H1 (cell line): ENCODE results near the gene CDKN2AIP. TPM values are rescaled to one million over a fixed set of nuclear protein-coding genes. Genes with fewer than 3 reads are reported as not detected.

Experiments used
- BCL11A ChIP-seq, 2 experiments: IDR thresholded peaks; one replicate each; pipeline ENCODE4 v1.6.1; 2011; ENCODE audit warnings: low read depth in 2 of 2, low read length in 2 of 2, mild to moderate bottlenecking in 2 of 2
- CBX8 ChIP-seq: fragments of 300-800, 300-1000 bp; sonication (generic); IDR thresholded peaks from 2 replicates; pipeline ENCODE4 v1.7.1; 2016; ENCODE audit warnings: low read depth, low read length, borderline replicate concordance
- CHD7 ChIP-seq: fragments of 300-600 bp; sonication (generic); IDR thresholded peaks from 2 replicates; pipeline ENCODE4 v1.7.1; 2012; ENCODE audit warnings: low read length, moderate library complexity, mild to moderate bottlenecking, inconsistent platforms; ENCODE audit not compliant: insufficient replicate concordance
- MAFK ChIP-seq: IDR thresholded peaks from 2 replicates; pipeline ENCODE4 v1.6.1; 2012; ENCODE audit warnings: low read depth, mild to moderate bottlenecking, improper control_type of control experiment, low read length
- RFX5 ChIP-seq: IDR thresholded peaks from 2 replicates; pipeline ENCODE4 v1.6.1; 2011; ENCODE audit warnings: low read depth, low read length, improper control_type of control experiment, borderline replicate concordance
- RNF2 ChIP-seq: fragments of 200-900, 300-1000 bp; sonication (generic); IDR thresholded peaks from 2 replicates; pipeline ENCODE4 v1.7.1; 2016; ENCODE audit warnings: borderline replicate concordance, low read depth, mild to moderate bottlenecking, antibody characterized with exemption, low read length; ENCODE audit not compliant: poor library complexity, severe bottlenecking; ENCODE audit errors: missing control alignments
- SIN3A ChIP-seq, 2 experiments: IDR thresholded peaks in 1 of 2; conservative IDR thresholded peaks in 1 of 2; 2 replicates each; pipeline ENCODE4 v1.6.1; 2011 to 2012; ENCODE audit warnings: low read length in 2 of 2, improper control_type of control experiment in 1 of 2, low read depth in 1 of 2, mild to moderate bottlenecking in 1 of 2
- USF2 ChIP-seq: IDR thresholded peaks from 2 replicates; pipeline ENCODE4 v1.6.1; 2011; ENCODE audit warnings: low read length, improper control_type of control experiment
- polyA plus RNA-seq, 7 experiments: library from polyadenylated mRNA; depleted of rRNA in 3 of 7; stranded (reverse) in 5 of 7; unstranded in 2 of 7; fragments of >200 nt in 5 of 7; fragments of 200-250 nt in 2 of 7; gene quantifications; 1 replicate in 5 of 7; 2 replicates in 1 of 7; 4 replicates in 1 of 7; pipeline versions ENCODE4 v1.2.1 to v1.2.3, GENCODE V29; 2011 to 2013; ENCODE audit warnings: missing spikeins in 2 of 7, mixed read lengths in 2 of 7
- total RNA-seq: library from RNA; stranded (reverse); fragmentation: NEBNext Ultra II Directional; extraction: Animal tissue kit (Norgen Biotek cat#: 25700); gene quantifications from 2 replicates; pipeline ENCODE4 v1.2.1, GENCODE V29; 2021

The CDKN2AIP gene
- total and polyA plus RNA-seq, 2 of the 8 experiments (the other 6 are each of a cell fraction or from before 2014, with no cell fraction given) = 6.0 to 14.0 TPM

- no peak for TF ChIP-seq CHD7
- no peak for TF ChIP-seq SIN3A (conservative IDR thresholded peaks at IDR 0.05 in 1 of 2, IDR thresholded peaks at IDR 0.05 in 1 of 2; ENCODE audit: low read depth in 1 of 2, low read length in 2 of 2)
- no peak for TF ChIP-seq CBX8
- no peak for TF ChIP-seq BCL11A (IDR thresholded peaks at IDR 0.05; ENCODE audit: low read depth in 2 of 2, low read length in 2 of 2)
- TF ChIP-seq MAFK = no peak
- no peak for TF ChIP-seq USF2
- no peak for TF ChIP-seq RNF2
- TF ChIP-seq RFX5 = no peak
These were observed 45.9 kb upstream of the CDKN2AIP start (continued) for GRCh38 chr4:183398298-183399125.
